Superior temporal gyrus (tissue), 1 donor: ENCODE results near the gene TPRG1L.
A peak's percentile ranks its signal among the peaks of the same experiment; 100 is the strongest.
"Not testable (repeated sequence)": the region's sequence is repeated elsewhere in the genome, so short reads cannot be mapped to it uniquely, and the experiment has no call there.

Experiments
- DNase-seq: peaks from one replicate; pipeline ENCODE4 v3.0.0-alpha.2; 2016; ENCODE audit errors: extremely low spot score

Gene TPRG1L

DNA sequence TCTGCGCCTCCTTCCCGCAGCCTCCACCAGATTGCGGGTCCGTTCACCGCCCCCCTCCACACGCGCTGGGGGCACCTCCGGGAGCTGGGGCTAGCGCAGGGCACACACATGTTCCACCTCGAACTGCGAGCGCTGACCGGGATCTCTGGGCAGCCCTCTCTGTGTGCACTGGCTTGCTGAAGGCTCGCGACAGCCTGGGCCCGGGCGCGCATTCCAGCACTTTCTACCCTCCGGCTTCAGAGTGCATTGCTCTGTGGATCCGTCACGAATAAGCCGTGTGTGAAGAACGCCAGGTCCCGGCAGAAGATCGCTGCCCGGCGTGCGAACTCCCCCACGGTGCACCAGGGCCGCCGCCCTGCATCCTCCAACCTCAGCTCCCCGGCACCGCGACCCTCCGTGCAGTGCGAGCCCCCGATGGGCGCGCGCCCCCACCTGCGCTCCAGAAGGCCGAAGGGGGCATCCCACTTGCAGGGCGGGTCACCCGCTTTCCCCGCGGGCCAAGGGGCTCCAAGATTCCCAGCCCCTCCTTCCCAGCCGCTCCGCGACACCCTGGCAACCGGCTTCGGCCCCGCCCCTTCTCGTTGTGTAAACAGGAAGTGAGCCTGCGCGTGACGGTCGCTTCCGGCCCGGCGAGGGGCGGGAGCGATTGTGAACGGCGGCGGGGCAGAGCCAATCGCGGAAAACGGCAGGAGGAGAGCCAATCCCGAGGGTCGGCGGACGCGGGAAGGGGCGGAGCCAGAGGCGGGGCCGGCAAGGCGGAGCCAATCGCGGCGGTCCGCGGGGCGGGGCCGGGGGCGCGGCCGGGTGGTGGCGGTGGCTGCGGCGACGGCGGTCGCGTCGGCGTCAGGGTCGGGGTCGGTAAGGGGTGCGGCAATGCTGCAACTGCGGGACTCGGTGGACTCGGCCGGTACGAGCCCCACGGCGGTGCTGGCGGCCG is at the start of gene TPRG1L:
Gene TPRG1L (plus strand): TSS at position 816 of the 937 bp plus-strand sequence. CDS start 58 bp downstream, at position 874.
- peak; percentile 99 for DNase-seq

DNA sequence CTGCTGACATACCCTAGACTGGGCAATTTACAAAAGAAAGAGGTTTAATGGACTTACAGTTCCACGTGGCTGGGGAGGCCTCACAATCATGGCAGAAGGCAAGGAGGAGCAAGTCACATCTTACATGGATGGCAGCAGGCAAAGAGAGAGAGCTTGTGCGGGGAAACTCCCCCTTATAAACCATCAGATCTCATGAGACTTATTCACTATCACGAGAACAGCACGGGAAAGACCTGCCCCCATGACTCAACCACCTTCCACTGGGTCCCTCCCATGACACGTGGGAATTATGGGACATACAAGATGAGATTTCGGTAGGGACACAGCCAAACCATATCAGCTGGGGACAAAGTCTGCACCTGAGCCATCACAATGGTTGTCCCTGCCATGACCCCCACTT is 49.3 kb upstream of the TPRG1L start:
- not testable (repeated sequence) for DNase-seq

GRCh38 chr1:3575993-3576392 is 48.8 kb upstream of the TPRG1L start:
- no peak for DNase-seq

- DNase-seq: peak; percentile 18
Measured at GRCh38 chr1:3577300-3577699, 47.5 kb upstream of the TPRG1L start.

DNA sequence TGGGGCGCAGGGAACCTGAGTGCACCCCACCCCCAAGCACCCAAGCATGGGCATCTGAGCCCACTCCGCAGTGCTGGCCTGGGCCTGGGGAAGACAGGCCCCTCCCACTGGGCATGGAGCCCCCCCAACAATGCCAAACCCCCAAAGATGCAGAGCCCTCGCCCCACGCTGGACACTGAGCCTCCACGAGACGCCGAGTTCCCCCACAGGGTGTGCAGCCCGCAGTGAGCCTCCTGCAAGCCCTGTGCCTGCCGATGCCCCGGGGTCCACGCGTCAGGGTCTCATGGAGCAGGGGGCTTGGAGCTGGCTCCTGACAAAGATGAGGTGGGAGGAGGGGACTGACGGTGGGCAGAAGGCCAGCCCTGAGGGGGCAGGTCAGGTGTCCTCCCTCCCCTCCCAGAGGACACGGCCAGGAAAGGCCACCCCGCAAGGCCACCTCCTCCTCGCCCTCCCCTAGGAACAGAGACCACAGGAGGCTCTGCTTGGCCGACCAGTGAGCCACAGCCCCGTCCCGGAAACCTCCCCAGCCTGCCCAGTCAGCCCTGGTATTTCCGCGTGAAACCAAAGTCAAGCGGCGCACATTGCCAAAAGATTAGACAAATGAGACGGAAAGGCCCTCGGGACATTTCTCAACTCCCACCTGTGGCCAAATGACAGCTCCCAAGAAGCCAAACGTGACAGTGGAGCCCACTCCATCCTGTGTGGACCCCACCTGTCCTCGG is 46.9 kb upstream of the TPRG1L start:
- DNase-seq: no peak

GRCh38 chr1:3578433-3578805 is 46.4 kb upstream of the TPRG1L start:
- no peak for DNase-seq

DNA sequence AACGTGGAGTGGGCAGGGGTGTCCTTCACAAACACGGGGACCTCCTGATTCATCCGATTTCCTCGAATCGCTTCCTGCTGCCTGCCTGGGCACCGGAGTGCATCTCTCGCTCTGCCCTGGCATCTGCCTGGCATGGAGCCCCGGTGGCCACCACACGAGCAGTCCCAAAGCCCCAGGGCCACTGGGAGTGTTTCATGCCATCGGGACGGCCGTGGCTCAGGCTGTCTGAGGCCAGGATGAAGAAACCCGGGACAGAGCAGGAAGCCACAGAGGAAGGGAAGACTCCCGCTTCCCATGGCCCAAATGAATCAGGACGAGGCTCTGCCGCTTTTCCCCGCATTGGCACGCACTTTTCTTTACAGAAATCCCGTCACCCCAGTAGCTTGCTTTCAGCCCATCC is 45.9 kb upstream of the TPRG1L start:
- no peak for DNase-seq

GRCh38 chr1:3579626-3580025 is 45.2 kb upstream of the TPRG1L start:
- no peak for DNase-seq

- DNase-seq: no peak
Measured at GRCh38 chr1:3580231-3580630, 44.6 kb upstream of the TPRG1L start.

- DNase-seq: no peak
Measured at GRCh38 chr1:3581296-3582036, 43.3 kb upstream of the TPRG1L start.

DNA sequence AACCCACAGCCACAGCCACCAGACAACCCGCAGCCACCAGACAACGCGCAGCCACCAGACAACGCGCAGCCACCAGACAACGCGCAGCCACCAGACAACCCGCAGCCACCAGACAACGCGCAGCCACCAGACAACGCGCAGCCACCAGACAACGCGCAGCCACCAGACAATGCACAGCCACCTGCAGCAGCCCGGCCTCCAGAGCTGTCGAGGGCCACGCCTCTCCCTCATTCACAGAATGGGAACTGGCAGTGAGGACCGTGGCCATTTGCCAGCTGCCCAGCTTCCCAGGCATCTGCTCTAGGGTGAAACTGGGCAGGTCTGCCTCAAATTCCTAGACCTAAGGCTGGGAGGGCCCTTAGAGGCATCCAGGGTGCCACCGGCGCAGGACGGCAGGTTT is 41.1 kb upstream of the TPRG1L start:
- not testable (repeated sequence) for DNase-seq

DNA sequence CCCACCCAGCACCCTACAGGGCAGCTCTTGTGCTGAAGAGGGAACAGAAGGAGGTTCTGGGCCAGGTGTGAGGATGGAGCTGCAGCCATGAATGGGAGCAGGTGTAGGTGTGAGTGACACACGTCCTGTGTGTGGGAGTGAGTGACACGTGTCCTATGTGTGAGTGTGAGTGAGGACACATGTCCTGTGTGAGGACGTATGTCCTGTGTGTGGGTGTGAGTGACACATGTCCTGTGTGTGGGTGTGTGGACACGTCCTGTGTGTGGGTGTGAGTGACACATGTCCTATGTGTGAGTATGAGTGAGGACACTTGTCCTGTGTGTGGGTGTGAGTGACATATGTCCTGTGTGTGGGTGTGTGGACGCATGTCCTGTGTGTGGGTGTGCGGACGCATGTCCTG is 39.9 kb upstream of the TPRG1L start:
- DNase-seq: no peak

GRCh38 chr1:3585353-3585868 is 39.4 kb upstream of the TPRG1L start:
- not testable (repeated sequence) for DNase-seq

DNA sequence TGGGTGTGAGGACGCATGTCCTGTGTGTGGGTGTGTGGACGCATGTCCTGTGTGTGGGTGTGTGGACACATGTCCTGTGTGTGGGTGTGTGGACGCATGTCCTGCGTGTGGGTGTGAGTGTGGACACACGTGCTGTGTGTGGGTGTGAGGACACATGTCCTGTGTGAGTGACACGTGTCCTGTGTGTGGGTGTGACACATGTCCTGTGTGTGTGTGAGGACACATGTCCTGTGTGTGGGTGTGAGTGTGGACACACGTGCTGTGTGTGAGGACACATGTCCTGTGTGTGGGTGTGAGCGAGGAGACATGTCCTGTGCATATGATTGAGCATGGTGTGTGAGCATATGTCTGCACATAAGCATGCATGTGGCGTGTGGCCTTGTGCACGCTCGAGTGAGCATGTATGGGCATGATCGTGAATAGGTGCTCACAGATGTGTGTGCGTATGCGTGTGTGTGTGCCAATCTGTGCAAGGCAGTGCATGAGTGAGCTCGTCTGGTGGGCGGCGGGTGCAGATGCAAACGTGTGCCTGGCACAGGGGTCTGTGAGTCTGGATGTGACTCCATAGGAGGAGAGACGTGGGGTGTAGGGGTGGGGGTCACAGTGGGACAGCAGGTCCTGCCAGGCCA is 38.8 kb upstream of the TPRG1L start:
- no peak for DNase-seq

DNA sequence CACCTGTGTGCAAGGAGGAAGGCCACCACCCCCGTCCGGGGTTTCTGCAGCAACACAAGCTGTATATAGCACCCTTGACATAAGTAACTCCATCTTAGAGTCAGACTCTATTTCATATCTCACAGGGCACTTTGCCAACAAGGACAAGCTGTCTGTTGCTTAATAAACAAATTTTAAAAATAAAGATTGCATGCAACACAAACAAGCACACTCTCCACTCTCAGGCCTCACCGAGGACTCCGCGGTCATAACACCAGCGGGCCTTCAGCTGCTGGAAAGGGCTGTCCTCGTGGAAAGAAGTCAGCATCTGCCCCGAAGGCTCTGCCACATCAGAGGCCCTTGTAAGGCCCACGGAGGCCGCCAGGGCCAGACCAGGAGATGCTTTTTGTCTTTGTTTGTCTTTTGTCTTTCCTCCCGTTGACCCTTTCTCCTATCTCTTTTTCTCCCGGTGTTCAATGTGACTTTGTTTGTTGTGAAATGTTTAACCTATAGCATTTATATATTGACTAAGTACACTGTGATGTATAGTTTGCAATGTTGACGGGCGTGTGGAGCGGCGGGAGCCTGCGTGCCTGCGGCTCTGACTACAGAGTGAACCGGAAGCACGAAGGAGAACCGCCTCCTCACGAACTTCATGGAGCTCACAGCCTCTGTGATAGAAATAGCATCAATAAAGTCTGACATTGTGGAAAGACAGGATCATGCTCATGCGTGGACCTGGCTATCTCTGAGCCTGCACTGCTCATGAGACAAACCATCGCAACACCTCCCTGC is 37.6 kb upstream of the TPRG1L start:
- DNase-seq: peak; percentile 16

GRCh38 chr1:3588395-3588794 is 36.4 kb upstream of the TPRG1L start:
- no peak for DNase-seq

- no peak for DNase-seq
Measured at GRCh38 chr1:3590139-3590763, 34.6 kb upstream of the TPRG1L start.

DNA sequence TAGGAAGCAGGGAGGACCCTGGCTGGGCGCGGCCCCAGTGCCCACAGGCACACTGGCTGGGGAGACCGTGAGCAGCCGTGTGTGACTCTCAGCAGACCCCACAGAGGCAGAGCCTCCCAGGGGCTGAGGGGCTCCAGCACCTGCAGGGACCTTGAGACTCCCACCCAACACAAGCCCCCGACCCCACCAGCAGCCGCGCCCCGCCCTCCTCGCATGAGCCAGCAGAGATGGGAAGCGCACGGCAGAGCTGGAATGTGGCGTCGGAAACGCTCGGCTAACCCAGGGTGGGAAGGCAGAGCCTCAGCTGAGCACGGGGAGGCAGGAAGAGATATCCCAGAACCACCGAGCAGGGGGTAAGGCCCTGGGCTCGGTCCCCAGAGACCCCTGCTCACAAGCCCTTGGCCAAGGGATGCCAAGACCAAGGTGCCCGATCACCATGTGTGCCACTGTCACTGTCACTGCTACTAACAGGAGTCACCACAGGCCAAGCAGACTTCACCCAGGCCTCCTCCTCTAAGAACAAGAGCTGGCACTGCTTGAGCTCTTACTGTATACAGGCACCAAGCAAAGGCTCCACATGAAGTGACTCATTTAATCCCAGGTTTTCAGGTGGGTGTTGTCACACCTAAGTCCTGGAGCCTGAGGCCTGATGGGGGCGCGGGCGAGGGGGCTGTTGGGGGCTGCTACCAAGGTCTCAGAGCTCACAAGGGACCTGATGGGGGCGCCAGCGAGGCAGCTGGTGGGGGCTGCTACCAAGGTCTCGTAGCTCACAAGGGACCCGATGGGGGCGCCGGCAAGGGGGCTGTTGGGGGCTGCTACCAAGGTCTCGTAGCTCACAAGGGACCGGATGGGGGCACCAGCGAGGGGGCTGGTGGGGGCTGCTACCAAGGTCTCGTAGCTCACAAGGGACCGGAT is 33.6 kb upstream of the TPRG1L start:
- no peak for DNase-seq

DNA sequence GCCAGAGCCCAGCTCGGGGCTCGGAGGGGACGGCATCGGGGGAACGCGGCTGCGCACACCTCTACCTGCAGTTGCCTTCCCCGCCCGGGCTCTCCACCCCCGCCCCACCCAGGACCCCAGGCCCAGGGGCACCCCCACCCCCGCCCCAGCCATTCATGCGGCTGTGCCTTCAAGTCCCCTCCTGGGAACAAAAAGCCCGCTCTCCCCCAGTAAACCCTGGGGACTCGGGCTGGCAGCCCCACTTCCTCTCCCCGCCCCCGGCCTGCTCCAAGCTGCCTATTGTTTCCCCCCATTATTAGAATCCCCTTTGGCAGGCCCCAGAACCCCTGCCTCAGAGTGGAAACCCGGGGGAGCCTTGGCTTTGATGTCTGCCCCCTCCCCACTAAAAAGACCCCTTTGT is 31.5 kb upstream of the TPRG1L start:
- DNase-seq: no peak
